ENCODE data around the gene SLC13A3. TPM values are rescaled to one million over a fixed set of nuclear protein-coding genes. Genes with fewer than 3 reads are reported as not detected.

SLC13A3 gene
- total and polyA plus RNA-seq, 4 donors: 1.5 to 10.7 (median 8.3) TPM

GRCh38 chr20:46689082-46689753 is 38.0 kb upstream of the SLC13A3 start, which contains the start of gene TP53RK:
TP53RK (minus strand) TSS chr20:46689444; CDS start chr20:46689414, 30 bp downstream.
- Histone ChIP-seq H3K27me3 (ENCODE audit: control insufficient read depth in 4 of 4, insufficient read depth in 4 of 4, low read length in 3 of 4) (no peaks in the 10 kb centered on the region), H3K4me3 (ENCODE audit: low read depth in 1 of 3, low read length in 3 of 3) (peak within 1 kb of the TSS; percentile 68 to 93 (median 89)), H3K27ac (ENCODE audit: low read depth in 1 of 2, low read length in 2 of 2) (peak within 1 kb of the TSS; percentile 96), H3K4me1 (ENCODE audit: control insufficient read depth in 4 of 4, insufficient read depth in 4 of 4, low read length in 3 of 4) (peaks cover 0 to 20% (median 10%) of the 10 kb centered on the region in 4 donors), H3K36me3 (ENCODE audit: control insufficient read depth in 4 of 4, insufficient read depth in 3 of 4, low read depth in 1 of 4, low read length in 3 of 4) (peaks cover 0 to 7% (median 4%) of the 10 kb centered on the region in 4 donors), H3K9ac (ENCODE audit: low read depth in 1 of 2, low read length in 2 of 2) (peak within 1 kb of the TSS; percentile 89 to 92), H3K9me3 (ENCODE audit: control insufficient read depth in 4 of 4, low read length in 3 of 4) (no peaks in the 10 kb centered on the region)
- WGBS: under 1% methylated on average over 71 of the region's 71 CpGs
- peak; percentile 94 for DNase-seq (ENCODE audit: low spot score)
- TF ChIP-seq YY1 (IDR thresholded peaks at IDR 0.05) (peak; percentile 91), ZBTB33 (IDR thresholded peaks at IDR 0.05) (peak; percentile 94), EGR1 (IDR thresholded peaks at IDR 0.05; ENCODE audit: low read depth in 2 of 2) (no peak), GABPA (IDR thresholded peaks at IDR 0.05 in 1 of 2, conservative IDR thresholded peaks at IDR 0.05 in 1 of 2) (peak; percentile 61 to 83), CTCF (IDR thresholded peaks at IDR 0.05; ENCODE audit: low read depth, low read length, missing input control) (peak; percentile 29), NR2F2 (IDR thresholded peaks at IDR 0.05) (peak; percentile 17), SP1 (IDR thresholded peaks at IDR 0.05) (peak; percentile 27), JUND (IDR thresholded peaks at IDR 0.05) (peak in 1 of 2 donors; percentile 54), HNF4A (conservative IDR thresholded peaks at IDR 0.05) (peak; percentile 26 to 36), TAF1 (conservative IDR thresholded peaks at IDR 0.05) (no peak), HNF4G (IDR thresholded peaks at IDR 0.05) (peak; percentile 71), ATF3 (IDR thresholded peaks at IDR 0.05) (no peak), REST (IDR thresholded peaks at IDR 0.05) (peak; percentile 83), RXRA (IDR thresholded peaks at IDR 0.05) (peak in 1 of 2 donors; percentile 37), MAX (IDR thresholded peaks at IDR 0.05) (peak; percentile 26), FOXA2 (IDR thresholded peaks at IDR 0.05) (no peak), FOXA1 (IDR thresholded peaks at IDR 0.05) (no peak), RAD21 (IDR thresholded peaks at IDR 0.05) (peak in 1 of 2 donors; percentile 16)

Measured in liver (tissue), 9 donors.